Loucy (cell line): ENCODE results near the gene TRIP4.

ENCODE experiments used
- EZH2phosphoT487 ChIP-seq: fragments of 200-600 bp; IDR thresholded peaks from 2 replicates; pipeline ENCODE4 v1.6.1; 2018; ENCODE audit warnings: antibody characterized with exemption, mild to moderate bottlenecking, moderate library complexity, borderline replicate concordance
- TF ChIP-seq, protein P1 (sequence below): fragments of 200-600 bp; sonication (generic); conservative IDR thresholded peaks from 2 replicates; pipeline ENCODE4 v1.5.1; 2014; ENCODE audit warnings: mild to moderate bottlenecking, antibody characterized with exemption, low read length

DNA sequence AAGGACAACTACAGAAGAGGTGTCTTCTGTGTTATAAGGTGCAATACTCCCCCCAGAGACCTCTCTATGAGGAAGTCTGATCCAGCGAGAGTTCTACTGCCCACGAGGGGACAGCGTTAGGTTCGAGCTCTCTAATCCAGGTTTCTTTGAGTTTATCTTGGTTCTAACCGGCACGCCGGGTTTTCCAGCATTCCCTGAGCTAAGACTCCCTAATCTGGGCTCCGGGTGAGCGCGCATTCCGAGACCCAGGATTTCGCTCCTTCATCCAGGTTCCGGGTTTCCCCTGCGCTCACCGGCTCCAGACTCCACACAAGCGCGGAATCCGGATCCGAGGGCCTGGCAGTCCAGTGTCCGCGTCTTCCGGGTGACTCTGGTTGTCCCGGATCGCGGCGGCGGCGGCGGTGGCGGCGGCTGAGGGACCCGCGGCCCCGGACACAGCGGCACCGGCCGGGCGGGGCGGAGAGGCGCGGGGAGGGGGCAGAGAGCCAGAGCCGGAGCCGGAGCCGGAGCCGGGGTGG is 72.6 kb downstream of the TRIP4 start, which contains the start of gene ZNF609:
- TF ChIP-seq, protein P1, sequence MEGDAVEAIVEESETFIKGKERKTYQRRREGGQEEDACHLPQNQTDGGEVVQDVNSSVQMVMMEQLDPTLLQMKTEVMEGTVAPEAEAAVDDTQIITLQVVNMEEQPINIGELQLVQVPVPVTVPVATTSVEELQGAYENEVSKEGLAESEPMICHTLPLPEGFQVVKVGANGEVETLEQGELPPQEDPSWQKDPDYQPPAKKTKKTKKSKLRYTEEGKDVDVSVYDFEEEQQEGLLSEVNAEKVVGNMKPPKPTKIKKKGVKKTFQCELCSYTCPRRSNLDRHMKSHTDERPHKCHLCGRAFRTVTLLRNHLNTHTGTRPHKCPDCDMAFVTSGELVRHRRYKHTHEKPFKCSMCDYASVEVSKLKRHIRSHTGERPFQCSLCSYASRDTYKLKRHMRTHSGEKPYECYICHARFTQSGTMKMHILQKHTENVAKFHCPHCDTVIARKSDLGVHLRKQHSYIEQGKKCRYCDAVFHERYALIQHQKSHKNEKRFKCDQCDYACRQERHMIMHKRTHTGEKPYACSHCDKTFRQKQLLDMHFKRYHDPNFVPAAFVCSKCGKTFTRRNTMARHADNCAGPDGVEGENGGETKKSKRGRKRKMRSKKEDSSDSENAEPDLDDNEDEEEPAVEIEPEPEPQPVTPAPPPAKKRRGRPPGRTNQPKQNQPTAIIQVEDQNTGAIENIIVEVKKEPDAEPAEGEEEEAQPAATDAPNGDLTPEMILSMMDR = no peak; the same call in 1 of the 2 replicates
- TF ChIP-seq EZH2phosphoT487 = no peak
